Endodermal cell (in vitro differentiated cells): ENCODE data around the gene TMEM238. TPM values are rescaled to one million over a fixed set of nuclear protein-coding genes. Genes with fewer than 3 reads are reported as not detected.
A peak's percentile ranks its signal among the peaks of the same experiment; 100 is the strongest.

ENCODE experiments used
- DNase-seq: peaks from one replicate; pipeline ENCODE4 v3.0.0-alpha.2; 2017
- H3K27ac ChIP-seq: 2 replicates; pipeline ENCODE4 v1.5.1; 2013; ENCODE audit warnings: mild to moderate bottlenecking, low read depth, low read length, moderate library complexity
- H3K27me3 ChIP-seq: 2 replicates; pipeline ENCODE4 v1.6.1; 2013; ENCODE audit warnings: mild to moderate bottlenecking, low read length, moderate library complexity; ENCODE audit not compliant: insufficient read depth, control insufficient read depth, poor library complexity, severe bottlenecking
- H3K36me3 ChIP-seq: 2 replicates; pipeline ENCODE4 v1.7.0; 2013; ENCODE audit warnings: mild to moderate bottlenecking, low read length, moderate library complexity; ENCODE audit not compliant: control insufficient read depth, insufficient read depth
- H3K4me1 ChIP-seq: one replicate; pipeline ENCODE4 v1.7.0; 2013; ENCODE audit warnings: low read length; ENCODE audit not compliant: control insufficient read depth, insufficient read depth
- H3K4me3 ChIP-seq: 2 replicates; pipeline ENCODE4 v1.5.1; 2013; ENCODE audit warnings: mild to moderate bottlenecking, low read length, moderate library complexity
- H3K9ac ChIP-seq: 2 replicates; pipeline ENCODE4 v1.6.1; 2013; ENCODE audit warnings: mild to moderate bottlenecking, low read length, moderate library complexity; ENCODE audit not compliant: poor library complexity, severe bottlenecking; ENCODE audit errors: extremely low read depth
- H3K9me3 ChIP-seq: 2 replicates; pipeline ENCODE4 v1.6.1; 2013; ENCODE audit warnings: mild to moderate bottlenecking, low read length, moderate library complexity; ENCODE audit not compliant: control insufficient read depth
- H3K27ac Mint-ChIP-seq: 2 replicates; pipeline ENCODE4 v1.8.0; 2020; ENCODE audit warnings: mixed read lengths
- H3K27me3 Mint-ChIP-seq: 2 replicates; pipeline ENCODE4 v1.8.0; 2021; ENCODE audit warnings: mild to moderate bottlenecking, mixed read lengths; ENCODE audit not compliant: insufficient read depth
- H3K36me3 Mint-ChIP-seq: 2 replicates; pipeline ENCODE4 v1.8.0; 2020; ENCODE audit warnings: low read depth, mixed read lengths
- H3K4me1 Mint-ChIP-seq: 2 replicates; pipeline ENCODE4 v1.8.0; 2020; ENCODE audit warnings: mixed read lengths
- H3K4me3 Mint-ChIP-seq: 2 replicates; pipeline ENCODE4 v1.8.0; 2020; ENCODE audit warnings: mild to moderate bottlenecking, moderate library complexity, mixed read lengths
- H3K9me3 Mint-ChIP-seq: 2 replicates; pipeline ENCODE4 v1.8.0; 2020; ENCODE audit warnings: mild to moderate bottlenecking, mixed read lengths
- CTCF ChIP-seq: fragments of 200-600 bp; sonication (generic); conservative IDR thresholded peaks from 2 replicates; pipeline ENCODE4 v1.5.0; 2021; ENCODE audit warnings: antibody characterized with exemption, mild to moderate bottlenecking
- WGBS, 2 experiments: methylation state at CpG; one replicate each; pipeline versions ENCODE4 v1.1.5 to v1.1.7; 2013; ENCODE audit warnings: missing lambda C conversion rate in 2 of 2, mixed read lengths in 1 of 2; ENCODE audit not compliant: insufficient coverage in 1 of 2, insufficient read length in 1 of 2; 5-methylcytosine and 5-hydroxymethylcytosine counted together
- total RNA-seq, 2 donors: library from RNA; stranded (reverse); fragmentation: NEBNext Ultra II Directional in 1 of 2; extraction: Animal tissue kit (Norgen Biotek cat#: 25700) in 1 of 2; gene quantifications; 2 replicates in 1 of 2; 3 replicates in 1 of 2; pipeline ENCODE4 v1.2.1, GENCODE V29; 2021

Gene TMEM238
- total RNA-seq, 2 donors from 2014 or later = 3.9 to 4.4 TPM

- Histone ChIP-seq H3K9me3 (no peaks in the 10 kb centered on the region), H3K36me3 (peaks cover 22% of the 10 kb centered on the region), H3K4me3 (no peak overlapping the region), H3K27ac (no peak overlapping the region), H3K9ac (no peak overlapping the region), H3K27me3 (no peaks in the 10 kb centered on the region), H3K4me1 (no peaks in the 10 kb centered on the region)
- H3K4me1 Mint-ChIP-seq = no peaks in the 10 kb centered on the region
- no peaks in the 10 kb centered on the region for H3K9me3 Mint-ChIP-seq
- peaks cover 24% of the 10 kb centered on the region for H3K36me3 Mint-ChIP-seq
- no peak for DNase-seq
- 94 to 95% methylated on average over 11 to 12 of the region's 12 CpGs for WGBS, 2 experiments
- H3K27ac Mint-ChIP-seq = no peak overlapping the region
- peaks cover 7% of the 10 kb centered on the region for H3K27me3 Mint-ChIP-seq
- H3K4me3 Mint-ChIP-seq = no peak overlapping the region
- TF ChIP-seq CTCF = no peak
Observed at GRCh38 chr19:55398200-55398925, 14.3 kb upstream of the TMEM238 start.

- no peak for DNase-seq
- TF ChIP-seq CTCF = no peak
- WGBS, 2 experiments = 42 to 49% methylated on average over 9 to 18 of the region's 18 CpGs
- H3K4me3 Mint-ChIP-seq = no peak overlapping the region
- H3K9me3 Mint-ChIP-seq = no peaks in the 10 kb centered on the region
- no peak overlapping the region for H3K9ac ChIP-seq
- H3K36me3 Mint-ChIP-seq = peaks cover 22% of the 10 kb centered on the region
- peak overlapping the region; percentile 61 for H3K27ac ChIP-seq
- no peak overlapping the region for H3K27ac Mint-ChIP-seq
- H3K9me3 ChIP-seq = no peaks in the 10 kb centered on the region
- peaks cover 4% of the 10 kb centered on the region for H3K27me3 Mint-ChIP-seq
- no peak overlapping the region for H3K4me3 ChIP-seq
- H3K4me1 Mint-ChIP-seq = peaks cover 25% of the 10 kb centered on the region
- H3K27me3 ChIP-seq = no peaks in the 10 kb centered on the region
- peaks cover 32% of the 10 kb centered on the region for H3K36me3 ChIP-seq
- H3K4me1 ChIP-seq = peaks cover 11% of the 10 kb centered on the region
Observed at GRCh38 chr19:55392820-55393761, 9.0 kb upstream of the TMEM238 start.

- no peak for TF ChIP-seq CTCF
- no peak overlapping the region for H3K9ac ChIP-seq
- Mint-ChIP-seq H3K4me3 (no peak overlapping the region), H3K36me3 (peaks cover 33% of the 10 kb centered on the region), H3K4me1 (peaks cover 34% of the 10 kb centered on the region), H3K27ac (no peak overlapping the region), H3K27me3 (no peaks in the 10 kb centered on the region), H3K9me3 (no peaks in the 10 kb centered on the region)
- peaks cover 21% of the 10 kb centered on the region for H3K4me1 ChIP-seq
- H3K9me3 ChIP-seq = no peaks in the 10 kb centered on the region
- H3K4me3 ChIP-seq = no peak overlapping the region
- H3K27ac ChIP-seq = peak overlapping the region; percentile 37
- DNase-seq = no peak
- peaks cover 43% of the 10 kb centered on the region for H3K36me3 ChIP-seq
- WGBS, 2 experiments = 64 to 70% methylated on average over 14 to 18 of the region's 18 CpGs
- H3K27me3 ChIP-seq = no peaks in the 10 kb centered on the region
Observed at GRCh38 chr19:55391702-55392615, 7.9 kb upstream of the TMEM238 start.
